Bone marrow (tissue), 2 donors: ENCODE data around the gene ABCA4.
"Not testable (repeated sequence)": the region's sequence is repeated elsewhere in the genome, so short reads cannot be mapped to it uniquely, and the experiment has no call there.

Source experiments
- DNase-seq, 2 donors: peaks; one replicate each; lab custom pipeline; 2025; lab: John Stamatoyannopoulos, UW

ABCA4 gene

GRCh38 chr1:93979040-93979717, 141.8 kb downstream of the ABCA4 start:
- DNase-seq: no peak

- no peak for DNase-seq
Measured at GRCh38 chr1:93977598-93977945, 143.4 kb downstream of the ABCA4 start.

- DNase-seq: no peak
Measured at GRCh38 chr1:93976711-93977597, 144.0 kb downstream of the ABCA4 start.

GRCh38 chr1:93976291-93976690, 144.7 kb downstream of the ABCA4 start:
- no peak for DNase-seq

GRCh38 chr1:93972341-93972740, 148.6 kb downstream of the ABCA4 start:
- DNase-seq: no peak

- no peak for DNase-seq
Measured at GRCh38 chr1:93969887-93970286, 151.1 kb downstream of the ABCA4 start.

GRCh38 chr1:93969371-93969770, 151.6 kb downstream of the ABCA4 start:
- no peak for DNase-seq

- DNase-seq: no peak
Measured at GRCh38 chr1:93967306-93967705, 153.6 kb downstream of the ABCA4 start.

GRCh38 chr1:93965888-93966287, 155.1 kb downstream of the ABCA4 start:
- no peak for DNase-seq

GRCh38 chr1:93965256-93965655, 155.7 kb downstream of the ABCA4 start:
- no peak for DNase-seq

GRCh38 chr1:93964777-93965200, 156.2 kb downstream of the ABCA4 start:
- DNase-seq: no peak

GRCh38 chr1:93964096-93964776, 156.7 kb downstream of the ABCA4 start:
- DNase-seq: no peak

GRCh38 chr1:93963585-93963984, 157.4 kb downstream of the ABCA4 start:
- DNase-seq: no peak

GRCh38 chr1:93961906-93962305, 159.0 kb downstream of the ABCA4 start:
- no peak for DNase-seq

GRCh38 chr1:93961443-93961842, 159.5 kb downstream of the ABCA4 start:
- no peak for DNase-seq

GRCh38 chr1:93960641-93961147, 160.3 kb downstream of the ABCA4 start:
- no peak for DNase-seq

- no peak for DNase-seq
Measured at GRCh38 chr1:93959413-93959812, 161.5 kb downstream of the ABCA4 start.

GRCh38 chr1:93958726-93959100, 162.2 kb downstream of the ABCA4 start:
- no peak for DNase-seq

GRCh38 chr1:93958032-93958725, 162.8 kb downstream of the ABCA4 start:
- DNase-seq: no peak

- no peak for DNase-seq
Measured at GRCh38 chr1:93955765-93956164, 165.2 kb downstream of the ABCA4 start.

GRCh38 chr1:93947002-93947686, 173.8 kb downstream of the ABCA4 start:
- not testable (repeated sequence) for DNase-seq
